HepG2 (cell line): ENCODE data around the gene ST3GAL4.
"Not testable (repeated sequence)": the region's sequence is repeated elsewhere in the genome, so short reads cannot be mapped to it uniquely, and the experiment has no call there.

Source experiments
- CEBPB ChIP-seq: IDR thresholded peaks from 2 replicates; pipeline ENCODE4 v1.6.1; 2011; ENCODE audit warnings: low read depth, low read length, improper control_type of control experiment, borderline replicate concordance
- FOXK1 ChIP-seq: sonication (generic); formaldehyde crosslinking; IDR thresholded peaks from 2 replicates; pipeline ENCODE4 v1.4.0; 2020; ENCODE audit warnings: low read depth, missing genetic modification reagents, borderline replicate concordance
- HDAC6 ChIP-seq: fragments of 200-600 bp; sonication (generic); IDR thresholded peaks from 2 replicates; pipeline ENCODE4 v1.7.0; 2017; ENCODE audit warnings: mild to moderate bottlenecking, antibody characterized with exemption, low read length, low read depth
- NFE2L2 ChIP-seq: fragments of 150-350 bp; IDR thresholded peaks from 2 replicates; pipeline ENCODE4 v1.6.1; 2014; ENCODE audit warnings: low read length
- NFRKB ChIP-seq: fragments of 450-650 bp; IDR thresholded peaks from 2 replicates; pipeline ENCODE4 v1.6.1; 2017
- THAP11 ChIP-seq: IDR thresholded peaks from 2 replicates; pipeline ENCODE4 v1.6.1; 2016; ENCODE audit warnings: missing biosample characterization, missing genetic modification reagents
- ZNF317 ChIP-seq: sonication (generic); formaldehyde crosslinking; IDR thresholded peaks from 2 replicates; pipeline ENCODE4 v1.5.0; 2020; ENCODE audit warnings: mild to moderate bottlenecking, missing genetic modification reagents
- TF ChIP-seq, protein P1 (sequence below), 2 experiments: fragments of 450-650 bp in 1 of 2; sonication (generic) in 1 of 2; formaldehyde crosslinking in 1 of 2; IDR thresholded peaks; 2 replicates each; pipeline versions ENCODE4 v1.6.1 to v1.8.0; 2016 to 2022; ENCODE audit warnings: antibody characterized with exemption in 1 of 2, mild to moderate bottlenecking in 1 of 2, missing genetic modification reagents in 1 of 2
- TF ChIP-seq, protein P2 (sequence below): sonication (generic); formaldehyde crosslinking; IDR thresholded peaks from 2 replicates; pipeline ENCODE4 v1.8.0; 2022; ENCODE audit warnings: low read depth, missing genetic modification reagents
- TF ChIP-seq, protein P3 (sequence below): sonication (generic); formaldehyde crosslinking; IDR thresholded peaks from 2 replicates; pipeline ENCODE4 v1.4.0; 2020; ENCODE audit warnings: missing genetic modification reagents
- TF ChIP-seq, protein P4 (sequence below): sonication (generic); formaldehyde crosslinking; IDR thresholded peaks from 2 replicates; pipeline ENCODE4 v1.4.0; 2020; ENCODE audit warnings: missing genetic modification reagents

GRCh38 chr11:126365508-126365907, 10.0 kb downstream of the ST3GAL4 start:
- TF ChIP-seq, protein P1, sequence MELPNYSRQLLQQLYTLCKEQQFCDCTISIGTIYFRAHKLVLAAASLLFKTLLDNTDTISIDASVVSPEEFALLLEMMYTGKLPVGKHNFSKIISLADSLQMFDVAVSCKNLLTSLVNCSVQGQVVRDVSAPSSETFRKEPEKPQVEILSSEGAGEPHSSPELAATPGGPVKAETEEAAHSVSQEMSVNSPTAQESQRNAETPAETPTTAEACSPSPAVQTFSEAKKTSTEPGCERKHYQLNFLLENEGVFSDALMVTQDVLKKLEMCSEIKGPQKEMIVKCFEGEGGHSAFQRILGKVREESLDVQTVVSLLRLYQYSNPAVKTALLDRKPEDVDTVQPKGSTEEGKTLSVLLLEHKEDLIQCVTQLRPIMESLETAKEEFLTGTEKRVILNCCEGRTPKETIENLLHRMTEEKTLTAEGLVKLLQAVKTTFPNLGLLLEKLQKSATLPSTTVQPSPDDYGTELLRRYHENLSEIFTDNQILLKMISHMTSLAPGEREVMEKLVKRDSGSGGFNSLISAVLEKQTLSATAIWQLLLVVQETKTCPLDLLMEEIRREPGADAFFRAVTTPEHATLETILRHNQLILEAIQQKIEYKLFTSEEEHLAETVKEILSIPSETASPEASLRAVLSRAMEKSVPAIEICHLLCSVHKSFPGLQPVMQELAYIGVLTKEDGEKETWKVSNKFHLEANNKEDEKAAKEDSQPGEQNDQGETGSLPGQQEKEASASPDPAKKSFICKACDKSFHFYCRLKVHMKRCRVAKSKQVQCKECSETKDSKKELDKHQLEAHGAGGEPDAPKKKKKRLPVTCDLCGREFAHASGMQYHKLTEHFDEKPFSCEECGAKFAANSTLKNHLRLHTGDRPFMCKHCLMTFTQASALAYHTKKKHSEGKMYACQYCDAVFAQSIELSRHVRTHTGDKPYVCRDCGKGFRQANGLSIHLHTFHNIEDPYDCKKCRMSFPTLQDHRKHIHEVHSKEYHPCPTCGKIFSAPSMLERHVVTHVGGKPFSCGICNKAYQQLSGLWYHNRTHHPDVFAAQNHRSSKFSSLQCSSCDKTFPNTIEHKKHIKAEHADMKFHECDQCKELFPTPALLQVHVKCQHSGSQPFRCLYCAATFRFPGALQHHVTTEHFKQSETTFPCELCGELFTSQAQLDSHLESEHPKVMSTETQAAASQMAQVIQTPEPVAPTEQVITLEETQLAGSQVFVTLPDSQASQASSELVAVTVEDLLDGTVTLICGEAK (IDR thresholded peaks at IDR 0.05), result not testable (repeated sequence)
- TF ChIP-seq, protein P1 (CRISPR knock-in tag; IDR thresholded peaks at IDR 0.05), result not testable (repeated sequence)
- TF ChIP-seq, protein P2, sequence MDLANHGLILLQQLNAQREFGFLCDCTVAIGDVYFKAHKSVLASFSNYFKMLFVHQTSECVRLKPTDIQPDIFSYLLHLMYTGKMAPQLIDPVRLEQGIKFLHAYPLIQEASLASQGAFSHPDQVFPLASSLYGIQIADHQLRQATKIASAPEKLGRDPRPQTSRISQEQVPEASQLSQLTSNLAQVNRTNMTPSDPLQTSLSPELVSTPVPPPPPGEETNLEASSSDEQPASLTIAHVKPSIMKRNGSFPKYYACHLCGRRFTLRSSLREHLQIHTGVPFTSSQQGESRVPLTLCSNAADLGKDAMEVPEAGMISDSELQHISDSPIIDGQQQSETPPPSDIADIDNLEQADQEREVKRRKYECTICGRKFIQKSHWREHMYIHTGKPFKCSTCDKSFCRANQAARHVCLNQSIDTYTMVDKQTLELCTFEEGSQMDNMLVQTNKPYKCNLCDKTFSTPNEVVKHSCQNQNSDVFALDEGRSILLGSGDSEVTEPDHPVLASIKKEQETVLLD (CRISPR knock-in tag), result not testable (repeated sequence)
- TF ChIP-seq CEBPB; FOXK1 (CRISPR knock-in tag); ZNF317 (CRISPR knock-in tag); NFE2L2; THAP11; HDAC6; NFRKB: not testable (repeated sequence)
- TF ChIP-seq, protein P3, sequence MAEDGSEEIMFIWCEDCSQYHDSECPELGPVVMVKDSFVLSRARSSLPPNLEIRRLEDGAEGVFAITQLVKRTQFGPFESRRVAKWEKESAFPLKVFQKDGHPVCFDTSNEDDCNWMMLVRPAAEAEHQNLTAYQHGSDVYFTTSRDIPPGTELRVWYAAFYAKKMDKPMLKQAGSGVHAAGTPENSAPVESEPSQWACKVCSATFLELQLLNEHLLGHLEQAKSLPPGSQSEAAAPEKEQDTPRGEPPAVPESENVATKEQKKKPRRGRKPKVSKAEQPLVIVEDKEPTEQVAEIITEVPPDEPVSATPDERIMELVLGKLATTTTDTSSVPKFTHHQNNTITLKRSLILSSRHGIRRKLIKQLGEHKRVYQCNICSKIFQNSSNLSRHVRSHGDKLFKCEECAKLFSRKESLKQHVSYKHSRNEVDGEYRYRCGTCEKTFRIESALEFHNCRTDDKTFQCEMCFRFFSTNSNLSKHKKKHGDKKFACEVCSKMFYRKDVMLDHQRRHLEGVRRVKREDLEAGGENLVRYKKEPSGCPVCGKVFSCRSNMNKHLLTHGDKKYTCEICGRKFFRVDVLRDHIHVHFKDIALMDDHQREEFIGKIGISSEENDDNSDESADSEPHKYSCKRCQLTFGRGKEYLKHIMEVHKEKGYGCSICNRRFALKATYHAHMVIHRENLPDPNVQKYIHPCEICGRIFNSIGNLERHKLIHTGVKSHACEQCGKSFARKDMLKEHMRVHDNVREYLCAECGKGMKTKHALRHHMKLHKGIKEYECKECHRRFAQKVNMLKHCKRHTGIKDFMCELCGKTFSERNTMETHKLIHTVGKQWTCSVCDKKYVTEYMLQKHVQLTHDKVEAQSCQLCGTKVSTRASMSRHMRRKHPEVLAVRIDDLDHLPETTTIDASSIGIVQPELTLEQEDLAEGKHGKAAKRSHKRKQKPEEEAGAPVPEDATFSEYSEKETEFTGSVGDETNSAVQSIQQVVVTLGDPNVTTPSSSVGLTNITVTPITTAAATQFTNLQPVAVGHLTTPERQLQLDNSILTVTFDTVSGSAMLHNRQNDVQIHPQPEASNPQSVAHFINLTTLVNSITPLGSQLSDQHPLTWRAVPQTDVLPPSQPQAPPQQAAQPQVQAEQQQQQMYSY (CRISPR knock-in tag), result not testable (repeated sequence)
- TF ChIP-seq, protein P4, sequence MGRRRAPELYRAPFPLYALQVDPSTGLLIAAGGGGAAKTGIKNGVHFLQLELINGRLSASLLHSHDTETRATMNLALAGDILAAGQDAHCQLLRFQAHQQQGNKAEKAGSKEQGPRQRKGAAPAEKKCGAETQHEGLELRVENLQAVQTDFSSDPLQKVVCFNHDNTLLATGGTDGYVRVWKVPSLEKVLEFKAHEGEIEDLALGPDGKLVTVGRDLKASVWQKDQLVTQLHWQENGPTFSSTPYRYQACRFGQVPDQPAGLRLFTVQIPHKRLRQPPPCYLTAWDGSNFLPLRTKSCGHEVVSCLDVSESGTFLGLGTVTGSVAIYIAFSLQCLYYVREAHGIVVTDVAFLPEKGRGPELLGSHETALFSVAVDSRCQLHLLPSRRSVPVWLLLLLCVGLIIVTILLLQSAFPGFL, result not testable (repeated sequence)
